ENCODE data around the gene ADAMTS1.

- TF ChIP-seq POLR2A (IDR thresholded peaks at IDR 0.05) (no peak), CTCF (IDR thresholded peaks at IDR 0.05 in 4 of 5, conservative IDR thresholded peaks at IDR 0.05 in 1 of 5) (no peak)
These were observed 18.4 kb downstream of the ADAMTS1 start for GRCh38 chr21:26826801-26827200.
